ENCODE measurements around the gene CPNE9.
"Not testable (repeated sequence)": the region's sequence is repeated elsewhere in the genome, so short reads cannot be mapped to it uniquely, and the experiment has no call there.

The CPNE9 gene

GRCh38 chr3:9749645-9750555, 46.3 kb downstream of the CPNE9 start, which contains the start of gene OGG1:
OGG1 (plus strand) TSS chr3:9749952; CDS start chr3:9750287, 335 bp downstream.
- peak; percentile 86 to 94 for DNase-seq

GRCh38 chr3:9750556-9751411, 47.2 kb downstream of the CPNE9 start:
- DNase-seq = no peak

- no peak for DNase-seq
These were observed 51.0 kb downstream of the CPNE9 start for GRCh38 chr3:9754678-9755077.

- DNase-seq = no peak
These were observed 53.8 kb downstream of the CPNE9 start for GRCh38 chr3:9757427-9757826.

GRCh38 chr3:9760779-9761505, 57.3 kb downstream of the CPNE9 start:
- no peak for DNase-seq

GRCh38 chr3:9761919-9762318, 58.3 kb downstream of the CPNE9 start:
- DNase-seq = no peak

GRCh38 chr3:9762871-9763270, 59.2 kb downstream of the CPNE9 start:
- no peak for DNase-seq

GRCh38 chr3:9765865-9766264, 62.2 kb downstream of the CPNE9 start:
- no peak for DNase-seq

GRCh38 chr3:9767418-9767817, 63.8 kb downstream of the CPNE9 start:
- no peak for DNase-seq

GRCh38 chr3:9768141-9768775, 64.6 kb downstream of the CPNE9 start:
- no peak for DNase-seq

GRCh38 chr3:9769012-9769411, 65.4 kb downstream of the CPNE9 start:
- no peak for DNase-seq

- DNase-seq = peak in 1 of 2 experiments; percentile 40
These were observed 66.0 kb downstream of the CPNE9 start, which contains the start of gene CAMK1 for GRCh38 chr3:9769426-9770275. CAMK1 (minus strand) TSS chr3:9769947; CDS start chr3:9767749, 2,198 bp downstream.

- DNase-seq = peak in 1 of 2 experiments; percentile 53
These were observed 66.7 kb downstream of the CPNE9 start for GRCh38 chr3:9770276-9770812.

- DNase-seq = not testable (repeated sequence)
These were observed 67.4 kb downstream of the CPNE9 start for GRCh38 chr3:9771007-9771406.

- DNase-seq = no peak
These were observed 73.5 kb downstream of the CPNE9 start for GRCh38 chr3:9776896-9777693.

GRCh38 chr3:9777694-9778021, 74.0 kb downstream of the CPNE9 start:
- DNase-seq = no peak

GRCh38 chr3:9778143-9779074, 74.8 kb downstream of the CPNE9 start:
- no peak for DNase-seq

GRCh38 chr3:9779075-9779593, 75.5 kb downstream of the CPNE9 start:
- no peak for DNase-seq

Data from NCI-H446 (cell line).